Neural cell (in vitro differentiated cells): ENCODE measurements around the gene CRYBA4. TPM values are rescaled to one million over a fixed set of nuclear protein-coding genes. Genes with fewer than 3 reads are reported as not detected.

ENCODE experiments used
- H2AFZ ChIP-seq: fragments of 200-600, 300-800 bp; sonication (generic), shearing (Covaris generic); 2 replicates; pipeline ENCODE4 v1.6.0; 2014; ENCODE audit warnings: low read depth, mild to moderate bottlenecking, antibody characterized with exemption, low read length, moderate library complexity
- H3F3A ChIP-seq: fragments of 200-600 bp; shearing (Covaris generic); 2 replicates; pipeline ENCODE4 v1.6.1; 2016; ENCODE audit warnings: mild to moderate bottlenecking, moderate library complexity, mixed read lengths, antibody characterized with exemption, low read length; ENCODE audit not compliant: insufficient read depth, poor library complexity, severe bottlenecking
- H3K27ac ChIP-seq: fragments of 200-600, 300-800 bp; sonication (generic), shearing (Covaris generic); 2 replicates; pipeline ENCODE4 v1.5.1; 2014; ENCODE audit warnings: mild to moderate bottlenecking, low read length, moderate library complexity
- H3K27me3 ChIP-seq: fragments of 300-800, 200-600 bp; sonication (generic), shearing (Covaris generic); 2 replicates; pipeline ENCODE4 v1.6.0; 2014; ENCODE audit warnings: mild to moderate bottlenecking, low read depth, low read length, moderate library complexity; ENCODE audit not compliant: insufficient read depth
- H3K36me3 ChIP-seq: fragments of 300-800, 200-600 bp; sonication (generic), shearing (Covaris generic); 2 replicates; pipeline ENCODE4 v1.5.1; 2014; ENCODE audit warnings: mild to moderate bottlenecking, antibody characterized with exemption, low read length, moderate library complexity; ENCODE audit not compliant: insufficient read depth
- H3K4me2 ChIP-seq: fragments of 300-800, 200-600 bp; sonication (generic), shearing (Covaris generic); 2 replicates; pipeline ENCODE4 v1.6.0; 2014; ENCODE audit warnings: mild to moderate bottlenecking, low read length
- H3K4me3 ChIP-seq: fragments of 300-800, 200-600 bp; sonication (generic), shearing (Covaris generic); 2 replicates; pipeline ENCODE4 v1.5.1; 2014; ENCODE audit warnings: mild to moderate bottlenecking, low read length, moderate library complexity
- H3K79me2 ChIP-seq: fragments of 200-600 bp; shearing (Covaris generic); replicated peaks from 2 replicates; pipeline ENCODE4 v1.6.0; 2014; ENCODE audit warnings: mild to moderate bottlenecking, low read length, moderate library complexity; ENCODE audit not compliant: insufficient read depth
- H3K9ac ChIP-seq: fragments of 300-800, 200-600 bp; sonication (generic), shearing (Covaris generic); 2 replicates; pipeline ENCODE4 v1.6.1; 2016; ENCODE audit warnings: mild to moderate bottlenecking, low read length, mixed read lengths
- H3K9me2 ChIP-seq: fragments of 200-600 bp; shearing (Covaris generic); 2 replicates; pipeline ENCODE4 v1.6.1; 2016; ENCODE audit warnings: mild to moderate bottlenecking, low read length, mixed read lengths; ENCODE audit not compliant: insufficient read depth
- H3K9me3 ChIP-seq: fragments of 200-600, 300-800 bp; sonication (generic), shearing (Covaris generic); 2 replicates; pipeline ENCODE4 v1.6.1; 2016; ENCODE audit warnings: mild to moderate bottlenecking, mixed run types, low read length, moderate library complexity, mixed read lengths
- H4K20me1 ChIP-seq: fragments of 200-600 bp; shearing (Covaris generic); 2 replicates; pipeline ENCODE4 v1.6.1; 2016; ENCODE audit warnings: mild to moderate bottlenecking, mixed run types; ENCODE audit not compliant: insufficient read depth
- CTCF ChIP-seq: fragments of 450-650 bp; IDR thresholded peaks from 2 replicates; pipeline ENCODE4 v1.5.1; 2014; ENCODE audit warnings: antibody characterized with exemption, mild to moderate bottlenecking, moderate library complexity; ENCODE audit not compliant: poor library complexity, severe bottlenecking
- EP300 ChIP-seq: fragments of 450-650 bp; conservative IDR thresholded peaks from 2 replicates; pipeline ENCODE4 v1.6.1; 2014; ENCODE audit warnings: antibody characterized with exemption, mild to moderate bottlenecking, moderate library complexity; ENCODE audit not compliant: poor library complexity, severe bottlenecking
- EZH2 ChIP-seq: fragments of 200-600, 300-800 bp; shearing (Covaris generic), sonication (generic); IDR thresholded peaks from 2 replicates; pipeline ENCODE4 v1.6.1; 2014; ENCODE audit warnings: antibody characterized with exemption, low read length, borderline replicate concordance, mild to moderate bottlenecking; ENCODE audit not compliant: insufficient read depth, poor library complexity, severe bottlenecking
- MXI1 ChIP-seq: fragments of 450-650 bp; conservative IDR thresholded peaks from 2 replicates; pipeline ENCODE4 v1.6.1; 2014; ENCODE audit warnings: antibody characterized with exemption, mild to moderate bottlenecking; ENCODE audit not compliant: poor library complexity, severe bottlenecking
- POLR2AphosphoS5 ChIP-seq: IDR thresholded peaks from 2 replicates; pipeline ENCODE4 v1.6.1; 2012
- RAD21 ChIP-seq: fragments of 450-650 bp; conservative IDR thresholded peaks from 2 replicates; pipeline ENCODE4 v1.6.1; 2014; ENCODE audit warnings: antibody characterized with exemption, mild to moderate bottlenecking, moderate library complexity
- REST ChIP-seq: IDR thresholded peaks from 2 replicates; pipeline ENCODE4 v1.6.1; 2012; ENCODE audit warnings: borderline replicate concordance
- SMC3 ChIP-seq: fragments of 450-650 bp; conservative IDR thresholded peaks from 2 replicates; pipeline ENCODE4 v1.6.1; 2014; ENCODE audit warnings: antibody characterized with exemption, mild to moderate bottlenecking, moderate library complexity; ENCODE audit not compliant: poor library complexity
- TAF1 ChIP-seq: IDR thresholded peaks from 2 replicates; pipeline ENCODE4 v1.6.1; 2012; ENCODE audit warnings: low read depth
- polyA plus RNA-seq: library from polyadenylated mRNA; depleted of rRNA; stranded (reverse); fragments of >200 nt; gene quantifications from 2 replicates; pipeline ENCODE4 v1.2.3, GENCODE V29; 2014

The CRYBA4 gene
- polyA plus RNA-seq, 1 donor from 2014 or later = not detected

- no peaks in the 10 kb centered on the region for H3K9me3 ChIP-seq
- H3K4me2 ChIP-seq = no peak overlapping the region
- H3F3A ChIP-seq = no peaks in the 10 kb centered on the region
These were observed 14.5 kb downstream of the CRYBA4 start for GRCh38 chr22:26636296-26636695.

More at GRCh38 chr22:26636296-26636695, 14.5 kb downstream of the CRYBA4 start:
- Histone ChIP-seq H3K27me3 (no peaks in the 10 kb centered on the region), H3K9me2 (no peaks in the 10 kb centered on the region), H3K36me3 (no peaks in the 10 kb centered on the region), H3K27ac (no peak overlapping the region), H3K4me3 (no peak overlapping the region), H3K79me2 (no peaks in the 10 kb centered on the region), H3K9ac (no peak overlapping the region), H4K20me1 (no peaks in the 10 kb centered on the region), H2AFZ (no peak overlapping the region)
- no peak for TF ChIP-seq MXI1
- TF ChIP-seq EP300 = no peak
- no peak for TF ChIP-seq REST
- no peak for TF ChIP-seq RAD21
- no peak for TF ChIP-seq SMC3
- TF ChIP-seq TAF1 = no peak
- no peak for TF ChIP-seq POLR2AphosphoS5
- no peak for TF ChIP-seq CTCF
- TF ChIP-seq EZH2 = no peak
